Activated CD4-positive, alpha-beta T cell treated with anti-CD3 and anti-CD28 coated beads, Interleukin-2, Interleukin-6, amounts not matched to agents 100 ng/mL and 50 ng/mL, durations not matched to agents 16 hours and 8 hours (primary cell): ENCODE measurements around the gene KRTAP4-7.
"Not testable (repeated sequence)": the region's sequence is repeated elsewhere in the genome, so short reads cannot be mapped to it uniquely, and the experiment has no call there.

ENCODE experiments used
- DNase-seq: peaks from one replicate; pipeline ENCODE4 v3.0.0-alpha.2; 2020

KRTAP4-7 gene

GRCh38 chr17:41065829-41066624, 17.9 kb upstream of the KRTAP4-7 start, which contains the start of gene KRTAP2-4:
Gene KRTAP2-4 (minus strand): TSS chr17:41065879. CDS start chr17:41065845, 34 bp downstream.
- peak; percentile 6 for DNase-seq

DNA sequence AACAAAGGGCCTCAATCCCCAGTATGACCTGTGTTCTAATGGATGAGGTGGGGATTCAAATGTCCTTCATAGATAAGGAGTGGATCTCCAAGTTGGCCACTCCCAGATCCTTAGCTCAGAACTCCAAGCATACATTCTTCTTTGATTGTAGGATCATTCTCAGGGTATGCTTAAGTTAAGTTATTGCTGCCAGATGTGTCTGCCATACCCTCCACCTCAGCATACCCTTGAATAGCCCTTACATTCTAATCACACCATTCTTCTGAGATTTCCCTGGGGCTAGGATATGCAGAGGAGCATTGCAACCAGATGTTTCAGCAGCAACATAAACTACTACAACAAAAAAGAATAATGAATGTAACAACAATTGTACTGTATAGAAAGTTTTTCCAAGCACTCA, 16.7 kb upstream of the KRTAP4-7 start:
- DNase-seq, result no peak

DNA sequence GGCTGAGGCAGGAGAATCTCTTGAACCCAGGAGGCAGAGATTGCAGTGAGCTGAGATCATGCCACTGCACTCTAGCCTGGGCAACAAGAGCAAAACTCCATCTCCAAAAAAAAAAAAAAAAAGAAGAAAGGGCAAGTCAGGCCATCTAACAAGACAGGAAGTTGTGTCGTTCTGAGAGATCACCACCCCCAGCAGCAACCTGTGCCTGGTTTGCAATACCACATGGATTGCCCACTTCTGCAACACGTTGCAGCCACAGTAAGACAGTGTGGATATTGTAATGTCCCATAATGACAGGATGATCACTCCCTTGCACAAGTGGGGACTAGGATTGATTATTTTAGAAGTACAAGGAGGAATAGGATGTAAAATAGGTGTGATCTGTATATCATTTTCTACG, 14.9 kb upstream of the KRTAP4-7 start:
- DNase-seq, result no peak

DNA sequence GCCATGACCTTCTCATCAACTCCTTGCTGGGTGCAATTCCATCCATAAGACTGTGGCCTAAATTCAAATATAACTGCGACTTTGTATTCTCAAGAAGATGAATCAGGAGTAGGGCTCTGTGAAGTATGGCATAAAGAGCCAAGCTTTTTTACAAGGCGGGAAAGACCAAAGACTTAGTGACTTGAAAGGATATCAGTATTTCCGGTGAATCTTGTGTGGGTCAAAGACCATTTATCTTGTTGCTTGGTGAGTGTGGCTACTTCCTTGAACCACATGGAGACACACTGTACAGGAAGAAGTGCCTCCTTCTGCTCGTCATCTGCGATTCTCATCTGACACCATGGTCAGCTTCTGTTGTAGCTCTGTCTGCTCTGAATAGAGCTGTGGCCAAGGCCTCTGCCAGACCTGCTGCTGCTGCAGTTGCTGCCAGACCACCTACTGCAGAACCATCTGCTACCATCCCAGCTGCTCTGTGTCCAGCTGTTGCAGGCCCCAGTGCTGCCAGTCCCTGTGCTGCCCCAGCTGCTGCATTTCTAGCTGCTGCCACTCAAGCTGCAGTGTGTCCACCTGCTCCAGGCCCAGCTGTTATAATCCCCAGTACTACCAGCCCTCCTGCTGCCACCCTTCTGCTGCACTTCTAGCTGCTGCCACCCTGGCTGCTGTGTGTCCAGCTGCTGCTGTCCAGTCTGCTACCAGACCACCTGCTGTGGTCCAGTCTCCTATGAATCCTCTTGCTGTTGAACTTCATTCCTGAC, 12.2 kb upstream of the KRTAP4-7 start:
- no peak for DNase-seq

- DNase-seq, result no peak
These were observed 10.3 kb upstream of the KRTAP4-7 start for GRCh38 chr17:41073676-41074075.

DNA sequence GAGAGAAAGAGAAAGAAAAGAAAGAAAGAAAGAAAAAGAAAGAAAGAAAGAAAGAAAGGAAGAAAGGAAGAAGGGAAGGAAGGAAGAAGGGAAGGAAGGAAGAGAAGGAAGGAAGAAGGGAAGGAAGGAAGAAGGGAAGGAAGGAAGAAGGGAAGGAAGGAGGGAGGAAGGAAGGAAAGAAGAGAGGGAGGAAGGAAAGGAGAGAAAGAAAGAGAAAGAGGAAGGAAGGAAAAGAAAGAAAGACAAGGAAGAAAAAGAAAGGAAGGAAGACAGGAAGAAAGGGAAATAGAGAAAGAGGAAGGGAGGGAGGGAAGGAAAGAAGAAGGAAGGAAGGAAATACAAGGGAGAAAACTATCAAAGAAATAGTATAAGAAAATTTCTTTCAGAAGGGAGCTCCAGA, 7.2 kb upstream of the KRTAP4-7 start:
- DNase-seq, result no peak

- no peak for DNase-seq
These were observed 1.3 kb upstream of the KRTAP4-7 start for GRCh38 chr17:41082626-41083025.

DNA sequence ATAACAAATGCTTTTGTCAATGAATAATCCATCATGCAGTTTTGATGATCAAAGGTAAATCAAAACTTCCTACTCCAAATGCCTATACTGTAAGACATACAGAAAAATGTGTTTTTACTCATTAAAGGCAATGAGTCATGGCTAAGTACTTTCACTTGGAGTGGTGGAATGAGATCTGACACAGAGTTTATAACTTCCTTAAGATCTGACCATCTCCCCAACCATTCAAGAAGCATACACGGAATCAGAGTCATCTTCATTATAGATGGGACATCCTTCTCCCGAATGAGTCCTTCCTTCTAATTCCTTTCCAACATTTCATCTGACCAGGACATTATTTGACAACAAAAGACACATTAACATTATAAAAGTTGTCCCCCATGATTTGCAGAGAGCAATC, 523 bp upstream of the KRTAP4-7 start:
- DNase-seq, result not testable (repeated sequence)

DNA sequence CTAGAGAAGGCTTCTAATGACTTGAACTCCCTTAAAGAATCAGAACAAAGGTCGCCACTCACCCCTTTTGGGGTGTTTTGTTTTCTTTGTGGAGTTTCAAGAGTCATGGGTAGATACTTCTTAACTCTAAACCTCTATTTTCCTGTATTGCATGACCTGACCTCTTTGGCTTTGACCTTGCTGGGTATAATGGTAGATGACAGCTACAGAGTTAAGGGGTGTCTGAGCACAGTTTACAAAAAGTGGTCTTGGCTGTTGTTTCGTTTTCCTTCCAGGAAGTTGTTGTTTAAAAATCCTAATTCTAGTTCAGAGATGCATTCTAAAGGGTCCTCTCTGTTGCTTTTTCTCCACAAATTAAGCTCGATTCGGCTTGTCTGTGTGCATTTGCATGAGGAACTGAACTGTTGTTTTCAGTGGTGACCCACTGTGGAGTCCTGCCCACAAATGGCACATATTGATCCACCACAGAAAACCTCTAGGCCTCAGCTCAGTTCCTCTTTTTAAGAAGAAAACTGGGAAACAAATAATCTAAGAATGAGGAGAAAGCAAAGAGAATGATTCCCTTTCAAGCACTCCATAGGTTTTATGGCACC, 4.9 kb downstream of the KRTAP4-7 start:
- DNase-seq, result not testable (repeated sequence)

- DNase-seq, result no peak
These were observed 12.1 kb downstream of the KRTAP4-7 start for GRCh38 chr17:41096055-41096454.

- no peak for DNase-seq
These were observed 14.1 kb downstream of the KRTAP4-7 start, which contains the start of gene KRTAP4-8 for GRCh38 chr17:41098042-41098441. Gene KRTAP4-8 (minus strand): TSS chr17:41098142. CDS start chr17:41098084, 58 bp downstream.

GRCh38 chr17:41098481-41098880, 14.5 kb downstream of the KRTAP4-7 start:
- no peak for DNase-seq

- not testable (repeated sequence) for DNase-seq
These were observed 15.9 kb downstream of the KRTAP4-7 start for GRCh38 chr17:41099682-41100480.

DNA sequence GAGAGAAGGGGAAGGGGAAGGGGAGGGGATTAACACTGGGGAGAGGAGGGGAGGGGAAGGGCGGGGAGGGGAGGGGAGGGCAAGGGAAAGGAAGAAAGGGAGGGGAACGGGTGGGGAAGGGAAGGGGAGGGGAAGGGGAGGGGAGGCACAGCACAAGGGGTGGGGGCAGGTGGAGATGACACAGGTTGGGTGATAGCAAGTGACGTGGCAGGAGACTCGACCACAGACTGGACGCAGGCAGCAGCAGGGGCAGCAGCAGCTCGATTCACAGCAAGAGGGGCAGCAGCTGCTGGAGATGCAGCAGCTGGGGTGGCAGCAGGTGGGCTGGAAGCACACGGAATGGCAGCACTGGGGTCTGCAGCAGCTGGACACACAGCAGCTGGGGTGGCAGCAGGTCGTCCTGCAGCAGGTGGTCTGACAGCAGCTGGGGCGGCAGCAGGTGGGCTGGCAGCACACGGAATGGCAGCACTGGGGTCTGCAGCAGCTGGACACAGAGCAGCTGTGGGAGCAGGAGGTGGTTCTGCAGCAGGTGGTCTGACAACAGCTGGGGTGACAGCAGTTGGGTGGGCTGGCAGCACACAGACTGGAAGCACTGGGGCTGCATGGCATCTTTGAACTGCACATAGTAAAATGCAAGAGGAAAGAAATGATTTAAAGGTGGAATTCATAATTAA, 17.8 kb downstream of the KRTAP4-7 start, which contains the start of gene KRTAP4-16:
Gene KRTAP4-16, minus strand, starts transcription at position 624 of the 674 bp plus-strand sequence. Its CDS starts 0 bp downstream, at position 624.
- DNase-seq, result no peak

DNA sequence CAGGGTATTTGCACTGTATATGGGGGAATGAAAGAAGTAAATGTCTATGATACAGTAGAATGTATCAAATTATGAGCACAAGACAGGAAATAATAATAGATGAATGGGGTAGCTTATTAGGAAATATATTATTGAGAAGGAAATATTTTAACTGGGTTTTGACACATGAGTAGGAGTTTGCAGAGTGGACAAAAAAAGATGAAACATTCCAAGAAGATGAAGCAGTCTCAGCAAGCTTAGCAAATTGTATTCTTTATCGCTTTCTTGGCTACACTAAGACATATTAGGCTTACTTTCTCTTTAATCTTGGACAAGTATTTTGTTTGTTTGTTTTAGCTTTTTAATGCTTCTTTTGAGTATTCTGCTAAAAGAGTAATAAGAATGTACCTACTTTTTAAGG, 19.9 kb downstream of the KRTAP4-7 start:
- no peak for DNase-seq

DNA sequence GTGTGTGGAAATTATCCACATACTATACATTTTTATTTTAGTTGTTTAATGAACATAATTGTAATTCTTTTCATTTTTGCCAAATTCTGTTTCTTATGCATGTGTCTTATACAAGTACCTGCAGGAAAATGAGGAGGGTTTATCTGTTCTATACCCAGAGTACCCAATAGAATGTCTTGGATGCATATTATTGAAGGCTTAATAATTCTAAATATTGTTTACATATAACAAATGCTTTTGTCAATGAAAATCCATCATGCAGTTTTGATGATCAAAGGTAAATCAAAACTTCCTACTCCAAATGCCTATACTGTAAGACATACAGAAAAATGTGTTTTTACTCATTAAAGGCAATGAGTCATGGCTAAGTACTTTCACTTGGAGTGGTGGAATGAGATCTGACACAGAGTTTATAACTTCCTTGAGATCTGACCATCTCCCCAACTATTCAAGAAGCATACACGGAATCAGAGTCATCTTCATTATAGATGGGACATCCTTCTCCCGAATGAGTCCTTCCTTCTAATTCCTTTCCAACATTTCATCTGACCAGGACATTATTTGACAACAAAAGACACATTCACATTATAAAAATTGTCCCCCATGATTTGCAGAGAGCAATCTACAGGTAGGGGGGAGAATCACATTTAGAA, 20.6 kb downstream of the KRTAP4-7 start:
- not testable (repeated sequence) for DNase-seq

GRCh38 chr17:41105347-41105746, 21.4 kb downstream of the KRTAP4-7 start, which contains the start of gene KRTAP4-9:
Gene KRTAP4-9 (plus strand): TSS chr17:41105389. CDS start chr17:41105389, 0 bp downstream.
- not testable (repeated sequence) for DNase-seq

DNA sequence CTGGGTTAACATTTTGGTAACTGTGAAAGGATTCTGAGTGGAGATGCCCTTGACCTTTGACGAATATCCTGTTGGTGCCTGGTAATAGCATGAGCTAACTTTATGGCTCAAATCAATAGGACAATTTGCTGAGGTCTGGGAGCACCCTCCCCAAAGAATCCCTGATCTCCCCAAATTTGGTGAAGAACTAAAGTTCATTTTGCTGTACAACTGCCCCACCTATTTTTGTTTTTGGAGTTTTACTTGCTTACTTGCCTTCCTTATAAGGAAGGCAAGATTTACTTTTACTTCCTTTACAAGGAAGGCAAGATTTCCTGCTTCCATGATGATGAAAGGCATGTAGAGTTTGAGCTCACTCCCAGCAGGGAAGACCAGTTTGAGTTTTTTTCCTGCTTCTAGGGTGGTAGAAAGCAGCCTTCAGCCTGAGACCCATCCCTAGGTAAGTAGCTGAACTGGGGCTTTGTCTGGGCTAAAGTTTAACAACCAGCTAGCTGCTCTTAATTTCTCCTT, 24.0 kb downstream of the KRTAP4-7 start:
- no peak for DNase-seq

DNA sequence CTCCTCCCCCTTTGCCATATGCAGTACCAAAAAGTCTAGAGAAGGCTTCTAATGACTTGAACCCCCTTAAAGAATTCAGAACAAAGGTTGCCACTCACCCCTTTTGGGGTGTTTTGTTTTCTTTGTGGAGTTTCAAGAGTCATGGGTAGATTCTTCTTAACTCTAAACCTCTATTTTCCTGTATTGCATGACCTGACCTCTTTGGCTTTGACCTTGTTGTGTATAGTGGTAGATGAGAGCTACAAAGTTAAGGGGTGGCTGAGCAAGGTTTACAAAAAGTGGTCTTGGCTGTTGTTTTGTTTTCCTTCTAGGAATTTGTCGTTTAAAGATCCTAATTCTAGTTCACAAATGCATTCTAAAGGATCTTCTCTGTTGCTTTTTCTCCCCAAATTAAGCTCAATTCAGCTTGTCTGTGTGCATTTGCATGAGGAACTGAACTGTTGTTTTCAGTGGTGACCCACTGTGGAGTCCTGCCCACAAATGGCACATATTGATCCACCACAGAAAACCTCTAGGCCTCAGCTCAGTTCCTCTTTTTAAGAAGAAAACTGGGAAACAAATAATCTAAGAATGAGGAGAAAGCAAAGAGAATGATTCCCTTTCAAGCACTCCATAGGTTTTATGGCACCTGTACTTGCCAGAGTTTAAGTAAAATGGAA, 24.9 kb downstream of the KRTAP4-7 start:
- not testable (repeated sequence) for DNase-seq

DNA sequence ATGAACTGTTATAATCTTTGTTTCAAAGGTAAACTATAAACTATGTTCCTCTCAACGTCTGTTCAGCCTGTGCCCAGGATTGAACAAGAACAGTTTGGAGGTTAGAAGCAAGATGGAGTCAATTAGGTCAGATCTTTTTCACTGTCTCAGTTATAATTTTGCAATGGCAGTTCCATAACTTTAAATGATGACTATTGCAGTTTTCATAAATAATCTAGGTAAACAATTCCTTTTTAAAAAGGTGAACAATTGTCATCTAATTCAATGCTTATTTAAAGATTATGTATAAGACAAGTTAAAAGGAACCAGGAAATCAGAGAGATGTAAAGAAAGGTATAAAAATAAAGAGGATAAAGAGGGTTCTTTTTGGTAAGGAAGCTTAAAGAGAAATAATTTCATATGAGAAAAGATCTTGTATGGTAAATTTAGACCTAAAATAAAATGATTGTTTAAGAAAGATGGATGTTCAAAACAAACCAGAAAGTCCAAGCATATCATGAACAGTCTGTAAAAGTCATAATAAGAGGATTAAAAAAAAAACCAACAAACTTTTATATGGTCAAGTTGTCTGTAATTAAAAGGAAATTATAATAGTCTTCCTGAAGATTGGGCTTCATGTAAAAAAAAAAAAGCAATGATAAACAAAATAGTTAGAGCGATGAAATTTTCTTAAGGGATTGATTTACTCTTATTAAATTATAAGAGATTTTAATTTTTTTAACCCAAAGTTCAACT, 27.4 kb downstream of the KRTAP4-7 start:
- DNase-seq, result no peak
